Activated naive CD8-positive, alpha-beta T cell treated with anti-CD3 and anti-CD28 coated beads for 36 hours (primary cell): ENCODE measurements around the gene TIGAR. TPM values are rescaled to one million over a fixed set of nuclear protein-coding genes. Genes with fewer than 3 reads are reported as not detected.

Experiments
- DNase-seq: peaks from one replicate; pipeline ENCODE4 v3.0.0; 2021
- H3K27ac Mint-ChIP-seq: one replicate; pipeline ENCODE4 v1.8.0; 2022; ENCODE audit warnings: mild to moderate bottlenecking, moderate library complexity, mixed read lengths
- H3K27me3 Mint-ChIP-seq: one replicate; pipeline ENCODE4 v1.8.0; 2022; ENCODE audit warnings: mild to moderate bottlenecking, mixed read lengths
- H3K36me3 Mint-ChIP-seq: one replicate; pipeline ENCODE4 v1.8.0; 2021; ENCODE audit warnings: mild to moderate bottlenecking, mixed read lengths
- H3K4me1 Mint-ChIP-seq: one replicate; pipeline ENCODE4 v1.8.0; 2021; ENCODE audit warnings: mixed read lengths
- H3K4me3 Mint-ChIP-seq: one replicate; pipeline ENCODE4 v1.8.0; 2022; ENCODE audit warnings: mild to moderate bottlenecking, moderate library complexity, mixed read lengths
- H3K9me3 Mint-ChIP-seq: one replicate; pipeline ENCODE4 v1.8.0; 2022; ENCODE audit warnings: mixed read lengths
- total RNA-seq, 2 experiments: library from RNA; stranded (reverse); gene quantifications; one replicate each; pipeline ENCODE4 v1.2.3, GENCODE V29; 2021

Gene TIGAR
- total RNA-seq, 2 experiments from 2014 or later = 14.0 to 15.8 TPM

DNA sequence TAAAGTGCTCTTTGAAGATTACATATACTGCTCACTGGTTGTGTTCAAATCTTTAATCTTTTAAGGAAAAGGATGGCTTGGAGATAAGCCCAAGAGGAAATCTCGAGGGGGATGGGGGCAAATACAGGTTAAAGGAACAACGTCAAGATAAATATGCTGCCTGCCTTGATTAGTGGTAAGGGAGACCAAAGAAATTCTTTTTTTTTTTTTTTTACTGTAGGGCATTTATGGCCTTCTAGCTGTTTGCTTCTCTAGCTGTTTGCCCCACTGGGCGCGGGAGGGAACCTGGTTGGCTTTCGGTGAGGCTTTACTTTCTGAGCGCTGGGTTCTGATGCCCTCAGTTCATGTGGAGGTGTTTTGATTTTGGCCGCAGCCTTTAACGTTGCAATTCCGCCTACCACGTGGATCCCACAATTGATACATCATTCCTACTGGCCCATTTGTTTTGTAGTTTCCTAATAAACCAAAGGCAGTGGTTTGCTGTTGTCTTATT, 41.8 kb upstream of the TIGAR start:
- peak overlapping the region; percentile 100 for H3K27ac Mint-ChIP-seq

DNA sequence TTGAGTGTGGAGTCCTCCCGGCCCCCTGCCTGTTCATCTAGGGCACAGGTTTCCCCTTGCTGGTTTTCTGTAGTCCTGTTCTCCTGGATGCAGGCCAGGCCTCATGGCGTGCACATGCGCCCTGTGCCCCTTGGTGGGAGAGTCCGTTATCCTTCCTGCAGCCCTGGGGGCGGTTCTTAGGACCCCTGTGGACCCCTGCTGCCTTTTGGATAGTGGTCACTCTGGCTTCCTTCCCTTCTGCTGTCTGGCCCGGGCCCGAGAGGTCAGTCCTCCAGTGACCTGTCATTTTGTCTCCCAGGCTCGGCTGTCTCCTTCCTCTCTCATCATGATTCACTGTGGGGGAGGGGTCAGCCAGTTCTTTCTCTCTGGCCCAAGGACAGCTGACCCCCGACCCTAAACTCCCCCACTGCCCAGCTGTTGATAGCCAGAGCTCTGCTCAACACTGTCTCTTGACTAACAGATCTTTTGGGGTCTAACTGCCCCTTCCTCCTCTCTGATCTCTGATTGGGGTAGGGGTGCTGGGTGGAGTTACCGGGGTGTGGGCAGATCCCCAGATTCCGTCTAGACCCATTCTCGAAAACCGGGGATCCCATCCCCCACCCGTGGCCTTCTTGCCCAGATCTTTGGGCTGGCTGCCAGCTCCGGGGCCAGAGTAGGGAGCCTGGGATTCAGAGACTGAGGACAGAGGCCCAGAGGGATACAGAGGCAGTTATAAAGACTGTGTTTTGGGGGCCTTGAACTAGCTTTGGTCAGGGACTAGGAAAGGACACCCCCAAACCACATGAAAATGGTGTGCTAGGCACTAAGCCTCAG, 40.5 kb upstream of the TIGAR start:
- Mint-ChIP-seq H3K4me1 (peaks cover 78% of the 10 kb centered on the region), H3K9me3 (no peaks in the 10 kb centered on the region), H3K36me3 (peaks cover 90% of the 10 kb centered on the region), H3K4me3 (peak overlapping the region; percentile 68), H3K27ac (peak overlapping the region; percentile 76), H3K27me3 (no peaks in the 10 kb centered on the region)
- DNase-seq = no peak

More for the DNA sequence above, 41.8 kb upstream of the TIGAR start:
- Mint-ChIP-seq H3K36me3 (peaks cover 93% of the 10 kb centered on the region), H3K27me3 (no peaks in the 10 kb centered on the region), H3K4me1 (peaks cover 69% of the 10 kb centered on the region), H3K4me3 (peak overlapping the region; percentile 97), H3K9me3 (no peaks in the 10 kb centered on the region)
- DNase-seq = no peak

DNA sequence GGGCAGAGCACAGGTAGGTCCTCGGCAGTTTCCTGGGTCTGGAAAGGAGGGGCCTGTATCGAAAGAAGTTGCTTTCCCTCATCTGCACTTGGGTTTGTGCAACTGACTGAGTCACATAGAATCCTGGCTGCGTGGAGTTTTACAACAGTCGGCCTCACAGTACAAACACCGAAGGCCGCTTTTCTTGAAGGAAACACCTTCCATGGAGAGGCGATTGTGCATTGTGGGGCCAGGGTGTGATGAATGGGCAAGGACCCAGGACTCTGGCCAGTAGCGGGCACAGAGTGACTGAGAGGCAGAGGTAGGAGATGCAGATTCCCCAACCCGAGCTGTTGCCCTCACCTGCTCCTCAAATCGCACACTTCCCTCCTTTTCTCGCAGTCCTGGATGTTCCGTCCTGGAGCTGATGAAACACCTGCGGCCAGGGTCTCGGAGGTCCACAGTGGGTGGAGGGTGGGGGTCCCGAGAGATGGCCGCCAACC, 39.8 kb upstream of the TIGAR start:
- H3K27ac Mint-ChIP-seq = peak overlapping the region; percentile 76
- peaks cover 90% of the 10 kb centered on the region for H3K36me3 Mint-ChIP-seq
- no peak for DNase-seq
- peak overlapping the region; percentile 22 for H3K4me3 Mint-ChIP-seq
- peaks cover 84% of the 10 kb centered on the region for H3K4me1 Mint-ChIP-seq
- no peaks in the 10 kb centered on the region for H3K9me3 Mint-ChIP-seq
- no peaks in the 10 kb centered on the region for H3K27me3 Mint-ChIP-seq

DNA sequence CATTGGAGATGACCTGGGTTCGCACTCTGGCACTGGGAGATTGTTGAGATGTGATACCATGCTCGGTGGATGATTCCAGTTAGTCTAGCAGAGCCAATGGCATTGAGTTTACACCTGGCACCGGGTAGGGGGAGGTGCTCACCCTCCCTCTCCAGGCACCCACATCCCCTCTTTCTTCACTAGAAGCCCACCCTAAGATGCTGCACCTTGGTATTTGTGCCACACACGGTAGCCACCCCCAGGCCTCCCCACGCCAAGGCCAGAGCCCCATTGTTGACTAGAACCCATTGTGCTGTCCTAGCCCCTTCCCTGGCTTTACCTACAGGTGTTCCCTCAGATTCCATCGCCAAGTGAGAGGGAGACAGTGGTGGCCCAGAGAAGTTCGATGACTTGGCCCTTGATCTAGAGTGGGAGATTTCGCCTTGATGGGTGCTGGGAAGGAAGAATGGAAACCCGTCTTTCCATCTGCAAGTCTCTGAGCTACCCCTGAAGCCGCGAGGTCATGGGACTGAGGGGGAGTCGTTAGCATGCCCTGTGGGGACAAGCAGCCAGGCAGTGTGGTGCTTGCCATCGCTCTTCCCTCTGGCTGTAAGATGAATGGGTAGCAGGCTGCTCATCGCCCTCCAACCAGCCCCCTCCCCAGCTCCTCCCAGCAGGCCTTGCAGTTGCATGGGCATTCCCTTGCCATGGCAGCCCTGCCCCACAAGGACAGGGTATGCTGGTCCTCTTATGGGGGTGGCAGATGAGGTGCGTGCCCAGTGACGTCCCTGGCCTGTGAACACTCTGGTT, 38.7 kb upstream of the TIGAR start:
- H3K27ac Mint-ChIP-seq = peak overlapping the region; percentile 45
- H3K4me3 Mint-ChIP-seq = peak overlapping the region; percentile 30
- H3K9me3 Mint-ChIP-seq = no peaks in the 10 kb centered on the region
- H3K27me3 Mint-ChIP-seq = no peaks in the 10 kb centered on the region
- H3K4me1 Mint-ChIP-seq = peaks cover 84% of the 10 kb centered on the region
- DNase-seq = no peak
- H3K36me3 Mint-ChIP-seq = peaks cover 88% of the 10 kb centered on the region

DNA sequence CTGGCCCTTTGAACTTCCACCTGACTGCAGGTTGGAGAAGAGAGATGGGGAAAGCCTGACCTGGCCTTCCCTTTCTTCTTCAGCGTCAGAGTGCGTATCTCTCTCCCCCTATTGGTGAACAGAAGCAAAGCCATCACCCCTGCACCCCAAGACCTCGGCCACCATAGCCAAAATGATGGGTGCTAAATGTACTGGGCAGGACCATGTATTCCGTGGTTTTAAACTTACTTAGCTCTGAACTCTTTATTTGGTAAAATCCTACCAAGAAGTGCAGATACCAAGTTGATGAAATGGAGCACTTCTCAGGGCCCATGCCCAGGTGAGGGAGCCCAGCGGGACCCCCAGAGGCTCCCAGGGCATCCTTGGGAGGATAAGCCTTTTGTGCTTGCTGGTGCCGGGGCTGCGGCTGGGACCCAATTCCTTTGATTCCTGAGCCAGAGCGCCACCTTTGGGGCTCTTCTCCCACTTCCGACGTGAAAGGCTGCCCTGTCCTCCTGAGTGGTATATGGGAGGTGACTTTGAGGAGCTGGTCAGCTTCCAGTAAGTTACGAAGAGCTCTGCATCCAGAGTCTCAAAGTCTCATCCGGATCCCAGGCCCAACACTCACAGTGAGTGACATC, 38.0 kb upstream of the TIGAR start:
- no peak for DNase-seq
- peak overlapping the region; percentile 83 for H3K27ac Mint-ChIP-seq
- peaks cover 88% of the 10 kb centered on the region for H3K36me3 Mint-ChIP-seq
- no peaks in the 10 kb centered on the region for H3K27me3 Mint-ChIP-seq
- H3K9me3 Mint-ChIP-seq = no peaks in the 10 kb centered on the region
- H3K4me1 Mint-ChIP-seq = peaks cover 88% of the 10 kb centered on the region
- peak overlapping the region; percentile 30 for H3K4me3 Mint-ChIP-seq

DNA sequence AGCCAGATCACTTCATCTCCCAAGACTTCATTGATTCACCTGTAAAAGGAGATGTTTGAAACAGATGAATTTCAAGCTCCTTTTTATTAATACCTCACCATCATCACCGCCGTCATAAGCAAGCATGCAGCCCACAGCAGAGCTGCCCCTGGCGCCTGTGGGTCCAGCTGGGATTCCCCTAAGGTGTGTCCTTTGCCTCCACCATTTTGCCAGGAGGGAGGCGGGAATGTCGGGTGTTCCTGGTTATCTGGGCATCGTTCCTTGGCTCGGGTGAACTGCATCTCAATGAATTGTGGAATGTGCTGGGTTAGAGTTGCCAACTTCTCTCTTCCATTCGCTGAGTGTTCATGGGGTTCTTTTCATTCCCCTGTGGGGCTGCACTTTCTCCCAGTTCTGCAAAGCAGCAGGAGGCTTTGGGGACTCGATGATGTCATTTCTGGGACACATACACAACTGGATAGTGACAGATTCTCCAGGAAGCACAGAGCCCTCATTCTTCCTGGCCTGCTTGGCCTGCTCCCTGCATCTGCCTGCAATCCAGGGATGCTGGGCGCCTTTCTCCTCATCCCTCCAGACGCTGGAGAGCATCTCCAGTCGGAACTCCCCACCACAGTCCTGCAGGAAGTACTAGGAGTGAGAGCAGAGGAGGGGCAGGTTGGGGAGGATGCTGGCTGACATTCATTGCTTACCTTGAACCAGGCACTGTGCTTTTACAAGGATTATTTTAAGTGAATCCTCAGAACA, 37.3 kb upstream of the TIGAR start:
- H3K4me1 Mint-ChIP-seq = peaks cover 88% of the 10 kb centered on the region
- no peak for DNase-seq
- H3K9me3 Mint-ChIP-seq = no peaks in the 10 kb centered on the region
- peaks cover 90% of the 10 kb centered on the region for H3K36me3 Mint-ChIP-seq
- no peaks in the 10 kb centered on the region for H3K27me3 Mint-ChIP-seq
- H3K27ac Mint-ChIP-seq = peak overlapping the region; percentile 83
- peak overlapping the region; percentile 32 for H3K4me3 Mint-ChIP-seq

DNA sequence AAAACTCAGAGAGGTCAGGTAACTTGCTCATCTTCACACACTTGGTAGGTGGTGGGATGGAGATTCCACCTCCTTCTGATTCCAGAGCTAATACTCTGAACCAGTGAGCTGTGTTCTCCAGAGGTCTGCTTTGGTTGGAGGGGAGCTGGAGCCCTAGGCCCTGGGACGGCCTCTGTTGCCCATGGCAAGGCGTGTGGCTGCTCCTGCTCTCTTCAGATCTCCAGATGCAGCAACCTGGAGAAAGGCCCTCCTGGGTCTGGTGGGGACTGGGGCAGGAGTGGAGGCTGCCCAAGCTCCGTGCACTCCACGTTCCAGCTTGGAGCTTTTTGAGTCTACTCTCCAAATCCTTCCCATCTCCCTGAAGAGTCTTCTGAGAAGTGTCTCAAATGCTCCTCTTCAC, 36.7 kb upstream of the TIGAR start:
- Mint-ChIP-seq H3K27ac (peak overlapping the region; percentile 83), H3K4me1 (peaks cover 87% of the 10 kb centered on the region), H3K9me3 (no peaks in the 10 kb centered on the region), H3K27me3 (no peaks in the 10 kb centered on the region), H3K4me3 (no peak overlapping the region), H3K36me3 (peaks cover 89% of the 10 kb centered on the region)
- no peak for DNase-seq

DNA sequence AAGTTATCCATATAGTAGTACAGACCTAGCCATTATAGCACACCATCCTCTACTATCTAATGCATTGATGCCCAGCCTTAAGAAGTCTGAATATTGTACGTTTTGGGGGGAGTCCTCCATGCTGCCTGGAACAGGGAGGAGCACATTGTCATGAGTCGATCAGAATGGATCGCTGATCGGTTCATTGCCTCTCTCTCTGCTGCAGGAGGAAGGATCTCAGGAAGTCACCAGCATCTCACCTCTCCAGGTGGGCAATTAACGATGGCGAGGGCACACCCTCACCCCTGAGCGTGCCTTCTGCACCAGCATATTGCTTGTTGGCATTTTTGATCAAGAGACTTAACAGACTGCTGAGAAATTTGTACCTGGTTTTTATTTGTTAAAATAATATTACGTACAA, 35.9 kb upstream of the TIGAR start:
- no peaks in the 10 kb centered on the region for H3K27me3 Mint-ChIP-seq
- no peak for DNase-seq
- no peak overlapping the region for H3K4me3 Mint-ChIP-seq
- H3K36me3 Mint-ChIP-seq = peaks cover 88% of the 10 kb centered on the region
- peak overlapping the region; percentile 83 for H3K27ac Mint-ChIP-seq
- H3K4me1 Mint-ChIP-seq = peaks cover 85% of the 10 kb centered on the region
- no peaks in the 10 kb centered on the region for H3K9me3 Mint-ChIP-seq

DNA sequence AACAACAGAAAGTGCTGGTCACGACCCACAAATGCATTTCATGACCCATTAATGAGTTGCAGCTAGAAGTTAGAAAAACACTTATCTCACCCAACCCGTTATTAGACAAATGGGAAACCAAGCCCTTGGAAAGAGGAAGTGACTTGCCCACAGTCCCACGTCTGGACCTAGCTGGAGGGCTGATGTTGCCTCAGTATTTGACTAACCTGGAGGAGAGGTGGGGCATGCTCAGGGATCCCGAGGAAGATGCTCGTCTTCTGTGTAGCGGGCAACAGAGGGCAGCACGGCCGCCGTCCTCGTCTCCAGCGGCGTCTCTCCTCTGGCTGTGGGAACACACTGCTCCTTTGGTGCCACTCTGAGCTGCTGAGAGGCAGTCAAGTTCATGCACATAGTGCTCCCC, 34.8 kb upstream of the TIGAR start:
- H3K36me3 Mint-ChIP-seq = peaks cover 85% of the 10 kb centered on the region
- H3K27me3 Mint-ChIP-seq = no peaks in the 10 kb centered on the region
- H3K4me3 Mint-ChIP-seq = peak overlapping the region; percentile 24
- peak overlapping the region; percentile 70 for H3K27ac Mint-ChIP-seq
- no peaks in the 10 kb centered on the region for H3K9me3 Mint-ChIP-seq
- no peak for DNase-seq
- H3K4me1 Mint-ChIP-seq = peaks cover 83% of the 10 kb centered on the region

DNA sequence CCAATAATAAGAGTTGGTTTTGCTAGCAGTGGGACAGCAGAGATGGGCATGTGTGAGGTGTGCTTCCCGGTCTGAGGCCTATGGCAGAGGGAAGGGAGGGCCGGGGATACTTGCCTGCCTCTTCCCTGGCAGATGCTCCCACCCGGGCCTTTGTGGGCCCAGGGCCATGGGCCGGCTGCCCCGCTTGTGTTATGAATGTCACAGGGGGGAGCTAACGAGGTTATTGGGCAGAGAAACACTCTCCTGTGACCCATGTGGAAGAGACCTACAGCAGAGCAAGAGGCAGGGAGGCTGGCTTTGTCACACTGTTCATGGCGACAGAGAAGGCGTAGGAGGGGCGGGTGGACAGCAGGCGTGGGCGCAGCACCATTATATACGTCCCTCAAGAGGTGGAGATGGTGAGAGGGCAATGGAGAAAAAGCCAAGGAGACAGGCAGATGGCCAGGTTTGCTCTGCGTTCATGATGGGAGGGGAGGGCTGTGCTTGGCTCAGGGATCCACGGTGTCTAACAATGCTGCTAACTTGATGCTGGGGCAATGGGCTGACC, 34.2 kb upstream of the TIGAR start:
- Mint-ChIP-seq H3K27me3 (no peaks in the 10 kb centered on the region), H3K9me3 (no peaks in the 10 kb centered on the region), H3K4me3 (peak overlapping the region; percentile 4), H3K27ac (peak overlapping the region; percentile 70), H3K4me1 (peaks cover 84% of the 10 kb centered on the region), H3K36me3 (peaks cover 85% of the 10 kb centered on the region)
- no peak for DNase-seq

DNA sequence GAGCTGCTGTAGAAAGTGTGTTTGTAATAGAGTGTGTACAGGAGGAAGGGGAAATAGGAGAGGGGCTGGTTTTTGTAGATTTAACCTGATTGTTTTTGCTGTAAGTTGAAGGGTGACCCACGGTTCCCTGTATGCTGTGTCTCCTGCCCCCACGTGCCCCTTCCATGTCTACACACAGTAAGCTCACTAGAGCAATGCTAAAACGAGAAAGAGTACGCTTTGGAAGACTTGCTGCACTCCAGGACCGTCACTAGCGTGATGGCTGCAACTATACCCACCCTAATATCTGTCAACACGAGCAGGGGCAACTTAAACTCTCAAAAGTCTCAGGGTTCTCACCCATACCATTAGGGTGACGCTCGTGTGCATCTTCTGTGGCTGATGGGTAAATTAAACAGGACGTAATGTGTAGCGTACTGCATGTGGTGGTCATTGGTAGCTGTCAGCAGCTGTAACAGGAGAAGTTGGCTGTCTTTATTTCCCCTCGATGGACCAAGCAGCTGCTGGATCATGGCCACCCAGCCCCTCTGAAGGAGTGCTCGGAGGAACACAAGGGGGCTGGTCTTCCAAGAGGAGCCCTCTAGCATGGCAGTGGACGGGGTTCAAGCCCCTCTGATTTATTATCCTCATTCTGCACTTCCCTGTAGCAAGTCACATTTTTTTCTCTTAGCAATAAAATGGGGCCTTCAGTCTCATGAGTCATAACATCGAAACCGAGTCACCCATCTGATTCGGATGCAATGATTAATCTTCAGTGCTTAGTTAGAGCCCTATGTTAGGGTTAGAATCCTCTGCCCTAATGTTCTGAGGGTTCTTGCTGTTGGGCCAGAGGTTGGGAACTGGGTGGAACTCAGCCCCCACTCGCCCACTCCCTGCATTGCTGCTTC, 33.4 kb upstream of the TIGAR start:
- no peaks in the 10 kb centered on the region for H3K27me3 Mint-ChIP-seq
- H3K4me3 Mint-ChIP-seq = peak overlapping the region; percentile 12
- H3K9me3 Mint-ChIP-seq = no peaks in the 10 kb centered on the region
- DNase-seq = no peak
- peaks cover 83% of the 10 kb centered on the region for H3K4me1 Mint-ChIP-seq
- H3K36me3 Mint-ChIP-seq = peaks cover 82% of the 10 kb centered on the region
- peak overlapping the region; percentile 70 for H3K27ac Mint-ChIP-seq

DNA sequence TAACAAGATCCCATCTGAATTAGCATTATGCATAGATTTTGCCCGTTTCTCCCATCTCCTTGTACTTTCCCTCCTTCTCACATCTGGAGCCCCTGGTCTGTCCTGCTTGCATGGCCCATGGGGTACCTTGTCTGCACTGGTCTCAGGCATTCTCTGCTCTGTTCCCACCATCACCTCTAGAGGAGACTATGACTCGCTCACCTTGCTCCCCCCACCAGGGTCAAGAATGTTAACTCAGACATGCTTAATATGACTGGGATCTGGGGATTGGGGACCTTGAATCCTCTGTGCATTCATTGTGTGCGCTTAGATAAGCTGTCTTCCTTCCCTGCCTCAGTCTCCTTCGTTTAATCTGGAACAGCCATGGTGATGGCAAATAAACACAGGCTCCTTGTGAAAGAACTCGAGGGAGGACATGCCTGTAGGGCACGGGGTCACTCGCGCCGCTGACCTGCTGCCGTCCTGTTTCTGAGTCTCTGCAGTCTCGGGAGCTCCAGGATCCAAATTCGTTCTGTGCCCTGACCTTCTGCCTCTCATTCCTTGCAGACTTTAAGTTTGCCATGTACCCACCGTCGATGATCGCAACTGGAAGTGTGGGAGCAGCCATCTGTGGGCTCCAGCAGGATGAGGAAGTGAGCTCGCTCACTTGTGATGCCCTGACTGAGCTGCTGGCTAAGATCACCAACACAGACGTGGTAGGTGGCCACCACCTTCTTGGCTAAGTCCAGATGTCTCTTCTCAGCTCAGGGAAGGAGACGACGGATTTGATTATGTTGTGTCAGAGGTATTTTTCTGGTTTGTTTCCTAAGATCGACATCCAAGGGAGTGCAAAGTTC, 32.5 kb upstream of the TIGAR start:
- H3K4me3 Mint-ChIP-seq = peak overlapping the region; percentile 38
- peaks cover 81% of the 10 kb centered on the region for H3K36me3 Mint-ChIP-seq

More for the DNA sequence above, 32.5 kb upstream of the TIGAR start:
- no peaks in the 10 kb centered on the region for H3K9me3 Mint-ChIP-seq
- H3K27ac Mint-ChIP-seq = peak overlapping the region; percentile 68
- no peaks in the 10 kb centered on the region for H3K27me3 Mint-ChIP-seq
- peaks cover 84% of the 10 kb centered on the region for H3K4me1 Mint-ChIP-seq
- no peak for DNase-seq
